IPS DF 4.7 (cell line): ENCODE data around the gene PLTP.
"Not testable (repeated sequence)": the region's sequence is repeated elsewhere in the genome, so short reads cannot be mapped to it uniquely, and the experiment has no call there.

Experiments
- DNase-seq: peaks from one replicate; pipeline ENCODE4 v3.0.0-alpha.2; 2013; ENCODE audit warnings: low spot score; ENCODE audit errors: extremely low read depth

Gene PLTP

GRCh38 chr20:45920462-45921336 is 8.7 kb upstream of the PLTP start:
- DNase-seq, result no peak

GRCh38 chr20:45919542-45920399 is 7.8 kb upstream of the PLTP start:
- DNase-seq, result no peak

- no peak for DNase-seq
Measured at GRCh38 chr20:45918779-45919537, 7.0 kb upstream of the PLTP start.

GRCh38 chr20:45918182-45918737 is 6.3 kb upstream of the PLTP start:
- no peak for DNase-seq

DNA sequence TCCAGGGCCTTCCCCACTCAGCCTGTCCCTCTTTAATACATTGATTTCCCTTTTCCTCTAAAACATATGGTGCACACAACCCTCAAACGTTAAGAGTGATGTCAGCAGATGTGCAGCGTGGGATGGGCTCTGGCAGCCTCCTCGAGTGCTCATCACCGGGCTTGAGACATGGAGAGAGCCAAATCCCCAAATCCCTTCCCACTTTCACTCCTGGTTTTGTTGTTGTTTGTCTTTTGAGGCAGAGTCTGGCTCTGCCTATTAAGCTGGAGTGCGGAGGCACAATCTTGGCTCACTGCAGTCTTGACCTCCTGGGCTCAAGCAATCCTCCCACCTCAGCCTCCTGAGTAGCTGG is 5.8 kb upstream of the PLTP start:
- DNase-seq, result no peak

- no peak for DNase-seq
Measured at GRCh38 chr20:45913116-45913515, 1.2 kb upstream of the PLTP start.

DNA sequence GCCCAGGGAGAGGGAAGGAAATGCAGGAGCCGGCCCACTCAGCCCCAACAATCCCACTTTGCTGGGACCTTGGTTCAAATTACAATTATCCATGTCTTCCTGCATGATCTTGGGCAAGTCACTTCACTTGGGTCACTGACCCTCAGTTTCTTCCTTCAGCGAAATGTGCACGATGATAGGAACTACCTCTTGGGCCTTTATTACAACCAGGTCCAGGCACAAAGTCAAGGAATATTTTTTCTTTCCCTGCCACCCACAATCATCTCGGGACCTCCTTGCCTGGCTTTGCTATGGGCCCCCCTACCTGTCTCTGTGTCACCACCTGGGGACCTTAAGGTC is 358 bp upstream of the PLTP start:
- no peak for DNase-seq

DNA sequence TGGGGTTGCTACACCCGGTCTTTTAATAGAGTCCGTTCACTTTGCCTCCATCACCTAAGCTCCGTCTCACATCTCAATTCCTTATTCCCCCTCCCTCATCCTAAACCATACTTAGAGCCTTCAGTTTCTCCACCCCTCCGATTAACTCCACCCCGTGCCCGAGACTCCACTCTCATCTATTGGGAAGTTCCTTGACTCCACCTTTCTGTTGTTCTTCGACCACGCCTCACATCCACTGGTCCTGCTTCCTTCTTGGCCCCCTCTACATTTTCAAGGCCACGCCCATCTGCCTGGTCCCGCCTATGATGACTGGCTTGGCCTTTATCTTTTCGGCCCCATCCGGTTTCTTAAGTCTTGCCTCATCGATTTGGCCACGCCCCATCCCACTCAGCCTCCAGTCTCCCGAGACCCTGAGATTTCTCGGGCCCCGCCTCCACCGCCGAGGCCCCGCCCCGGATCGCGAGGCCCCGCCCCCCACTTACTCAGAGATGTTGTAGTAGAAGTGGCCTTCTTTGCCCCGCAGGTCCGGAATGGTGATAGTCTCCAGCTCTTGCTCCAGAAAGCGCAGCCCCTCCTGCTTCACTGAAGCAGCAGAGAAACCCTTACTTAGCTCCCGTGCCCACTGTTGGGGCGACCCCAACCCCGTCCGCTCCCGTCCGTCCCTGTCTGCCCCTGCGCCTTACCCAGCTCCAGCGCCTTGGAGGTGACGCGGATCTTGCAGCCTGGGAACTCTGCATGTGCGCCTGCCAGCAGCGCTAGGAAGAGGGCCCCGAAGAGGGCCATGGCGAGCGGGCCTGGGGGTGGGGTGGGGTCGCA is 1.1 kb downstream of the PLTP start:
- DNase-seq, result peak; percentile 99

- no peak for DNase-seq
Measured at GRCh38 chr20:45909817-45910669, 1.9 kb downstream of the PLTP start.

DNA sequence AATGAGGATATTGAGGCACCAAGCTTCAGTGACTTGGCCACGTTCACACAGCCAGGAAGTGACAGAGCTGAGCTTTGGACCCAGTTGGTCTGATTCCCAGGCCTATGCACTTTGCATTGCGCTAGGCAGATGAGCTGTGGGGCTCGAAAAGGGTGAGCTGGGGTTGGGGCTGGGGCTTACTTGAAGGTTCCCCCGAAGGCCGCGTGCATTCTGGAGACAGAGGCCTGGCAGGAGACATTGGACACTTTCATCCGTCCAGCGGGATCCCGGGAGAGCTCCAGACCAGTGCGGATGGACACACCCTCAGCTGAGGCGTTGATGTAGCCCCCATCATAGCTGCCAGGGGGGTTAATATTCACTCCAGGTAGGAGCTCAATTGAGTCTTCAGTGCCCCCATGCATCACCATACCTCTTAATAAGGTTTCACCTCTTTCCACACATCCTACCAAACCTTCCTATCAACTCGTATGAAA is 2.6 kb downstream of the PLTP start:
- no peak for DNase-seq

DNA sequence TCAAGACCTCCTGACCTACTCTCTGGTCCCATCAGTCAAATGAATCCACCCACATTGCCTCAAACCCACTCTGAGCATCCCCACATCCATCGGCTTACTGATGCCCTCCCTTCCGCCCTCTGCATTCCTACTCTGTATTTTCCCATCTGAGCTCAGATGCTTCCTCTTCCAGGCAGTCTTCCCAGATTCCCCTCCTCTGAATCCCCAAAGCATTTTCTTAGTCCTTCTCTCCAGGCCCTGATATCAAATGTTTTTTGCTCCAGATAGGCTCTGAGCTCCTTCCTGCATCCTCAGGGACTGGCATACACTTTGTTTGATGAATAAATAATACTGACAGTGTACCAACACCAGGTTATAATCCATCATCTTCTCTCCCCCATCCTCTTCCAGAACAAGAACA is 3.9 kb downstream of the PLTP start:
- no peak for DNase-seq

GRCh38 chr20:45907219-45907948 is 4.6 kb downstream of the PLTP start:
- no peak for DNase-seq

DNA sequence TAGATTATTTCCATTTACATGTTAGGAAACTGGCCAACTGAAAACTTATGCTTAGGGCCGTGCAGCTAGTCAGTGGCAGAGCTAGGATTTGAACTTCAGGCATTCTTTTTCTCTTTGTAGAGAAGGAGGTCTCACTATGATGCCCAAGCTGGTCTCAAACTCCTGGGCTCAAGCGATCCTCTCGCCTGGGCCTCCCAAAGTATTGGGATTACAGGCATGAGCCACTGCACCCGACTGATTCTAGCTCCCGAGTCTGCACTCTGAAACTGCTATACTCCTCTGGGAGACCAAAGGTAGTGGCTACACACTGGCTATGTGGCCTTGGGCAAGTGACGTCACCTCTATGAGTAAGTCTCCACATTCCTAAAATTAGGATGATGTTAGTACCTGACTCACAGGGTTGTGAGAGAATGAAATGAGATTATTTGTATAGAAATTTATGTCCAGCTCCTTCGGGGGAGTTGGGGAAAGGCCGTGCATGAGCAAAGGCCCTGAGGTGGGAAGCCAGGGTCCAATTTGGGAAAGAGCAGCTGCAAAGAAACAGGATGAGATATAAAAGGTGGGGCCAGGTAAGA is 6.4 kb downstream of the PLTP start:
- no peak for DNase-seq

- no peak for DNase-seq
Measured at GRCh38 chr20:45904583-45905504, 7.1 kb downstream of the PLTP start.

DNA sequence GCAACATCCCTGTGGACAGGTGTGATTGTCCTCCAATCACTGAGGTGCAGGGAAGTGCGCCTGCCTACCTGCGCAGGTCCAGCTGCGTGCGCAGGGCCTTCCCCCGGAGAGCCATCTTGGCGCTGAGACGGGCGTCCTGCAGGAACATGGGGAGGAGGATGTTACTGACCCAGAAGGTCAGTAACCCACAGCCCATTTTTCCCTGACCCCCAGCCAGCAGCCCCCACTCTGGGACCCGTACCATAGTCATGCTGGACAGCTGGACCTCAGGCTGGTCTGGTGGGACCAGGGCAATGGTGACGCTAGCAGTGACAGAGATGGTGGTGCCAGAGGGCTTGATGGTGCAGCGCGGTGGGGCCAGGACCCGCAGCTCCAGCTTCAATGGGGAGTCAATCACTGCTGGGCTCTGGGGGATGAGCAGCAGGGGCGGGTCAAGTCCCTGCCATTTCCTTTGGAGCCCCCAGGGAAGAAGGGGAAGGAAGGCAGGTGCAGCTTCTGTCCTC is 9.7 kb downstream of the PLTP start:
- DNase-seq, result no peak

DNA sequence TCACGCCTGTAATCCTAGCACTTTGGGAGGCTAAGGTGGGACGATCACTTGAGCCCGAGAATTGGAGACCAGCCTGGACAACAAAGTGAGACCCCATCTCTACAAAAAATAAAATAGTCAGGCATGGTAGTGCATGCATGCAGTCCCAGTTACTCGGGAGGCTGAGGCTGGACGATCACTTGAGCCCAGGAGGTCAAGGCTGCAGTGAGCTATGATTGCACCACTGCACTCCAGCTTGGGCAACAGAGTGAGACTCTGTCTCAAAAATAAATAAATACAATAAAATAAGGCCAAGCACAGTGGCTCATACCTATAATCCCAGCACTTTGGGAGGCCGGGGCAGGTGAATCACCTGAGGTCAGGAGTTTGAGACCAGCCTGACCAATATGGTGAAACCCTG is 10.6 kb downstream of the PLTP start:
- DNase-seq, result not testable (repeated sequence)

GRCh38 chr20:45899046-45899835 is 12.7 kb downstream of the PLTP start:
- no peak for DNase-seq
